ENCODE results near the gene PSMD13.

Gene PSMD13

DNA sequence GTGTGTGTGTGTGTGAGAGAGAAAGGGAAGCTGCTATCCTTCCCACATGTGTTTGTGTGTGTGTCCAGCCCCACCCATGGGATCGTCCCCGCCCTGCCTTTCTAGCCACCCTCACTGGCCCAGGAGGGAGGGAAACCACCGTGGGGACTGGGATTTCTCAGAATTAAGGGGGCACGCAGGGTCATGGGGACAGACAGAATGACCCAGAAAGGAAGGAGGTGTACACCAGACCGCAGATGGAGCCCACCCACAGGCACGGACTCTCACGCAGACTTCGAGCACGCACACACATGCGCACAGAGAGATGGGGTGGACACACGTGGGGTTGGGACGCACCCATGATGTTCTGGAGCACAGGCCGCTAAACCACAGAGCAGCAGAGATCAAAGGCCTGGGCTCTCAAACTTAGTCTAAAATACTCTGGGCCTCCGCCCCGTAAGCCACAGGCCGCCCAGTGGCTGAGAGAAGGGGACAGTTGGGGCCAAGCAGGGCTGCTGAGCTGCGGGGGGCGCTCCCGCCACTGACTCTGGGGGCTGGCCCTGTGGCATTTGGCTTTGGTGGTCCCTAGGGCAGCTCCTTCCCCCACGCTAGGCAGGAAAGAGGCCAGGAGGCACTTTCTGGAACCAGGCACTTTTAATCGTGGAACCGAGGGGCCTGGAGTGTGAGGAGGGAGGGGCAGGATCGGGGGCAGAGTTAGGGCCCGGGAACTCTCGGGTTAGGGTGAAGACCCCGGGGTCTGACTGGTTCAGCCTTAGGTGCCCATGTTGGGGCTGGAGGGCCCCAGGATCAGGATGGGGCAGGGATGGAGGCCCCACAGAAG is 61.0 kb downstream of the PSMD13 start:
- no peak overlapping the region for H3K4me3 ChIP-seq (ENCODE audit: low read depth, low read length)

DNA sequence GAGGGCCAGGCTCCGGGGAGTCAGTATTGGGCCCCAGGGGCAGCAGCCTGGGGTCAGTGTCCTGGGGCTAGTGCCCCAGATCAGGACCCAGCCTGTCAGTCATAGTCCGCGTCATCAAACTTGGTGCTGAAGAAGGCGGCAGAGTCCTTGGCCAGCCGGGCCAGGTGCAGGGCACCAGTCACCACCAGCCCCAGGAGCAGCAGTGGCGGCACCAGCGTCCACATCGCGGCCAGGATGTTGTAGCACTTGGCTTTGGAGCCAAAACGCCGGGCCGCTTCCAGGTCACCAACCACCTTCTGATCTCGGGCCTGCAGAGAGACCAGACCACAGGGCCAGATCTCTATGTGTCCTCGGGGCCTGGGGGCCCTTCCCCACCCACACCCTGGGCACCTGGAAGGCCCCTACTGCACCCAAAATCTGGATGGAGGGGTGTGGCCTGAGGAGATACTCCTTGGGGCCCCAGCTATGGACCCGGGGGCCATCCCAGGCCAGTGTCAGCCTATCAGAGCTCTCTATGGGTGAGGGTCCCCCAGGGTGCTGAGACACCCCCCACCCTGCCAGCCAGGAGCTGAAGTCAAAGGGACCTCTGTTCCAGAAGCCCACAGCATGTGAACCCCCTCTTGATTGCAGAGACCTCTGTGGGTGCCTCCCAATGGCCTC is 61.8 kb downstream of the PSMD13 start:
- H3K4me3 ChIP-seq (ENCODE audit: low read depth, low read length) = no peak overlapping the region

DNA sequence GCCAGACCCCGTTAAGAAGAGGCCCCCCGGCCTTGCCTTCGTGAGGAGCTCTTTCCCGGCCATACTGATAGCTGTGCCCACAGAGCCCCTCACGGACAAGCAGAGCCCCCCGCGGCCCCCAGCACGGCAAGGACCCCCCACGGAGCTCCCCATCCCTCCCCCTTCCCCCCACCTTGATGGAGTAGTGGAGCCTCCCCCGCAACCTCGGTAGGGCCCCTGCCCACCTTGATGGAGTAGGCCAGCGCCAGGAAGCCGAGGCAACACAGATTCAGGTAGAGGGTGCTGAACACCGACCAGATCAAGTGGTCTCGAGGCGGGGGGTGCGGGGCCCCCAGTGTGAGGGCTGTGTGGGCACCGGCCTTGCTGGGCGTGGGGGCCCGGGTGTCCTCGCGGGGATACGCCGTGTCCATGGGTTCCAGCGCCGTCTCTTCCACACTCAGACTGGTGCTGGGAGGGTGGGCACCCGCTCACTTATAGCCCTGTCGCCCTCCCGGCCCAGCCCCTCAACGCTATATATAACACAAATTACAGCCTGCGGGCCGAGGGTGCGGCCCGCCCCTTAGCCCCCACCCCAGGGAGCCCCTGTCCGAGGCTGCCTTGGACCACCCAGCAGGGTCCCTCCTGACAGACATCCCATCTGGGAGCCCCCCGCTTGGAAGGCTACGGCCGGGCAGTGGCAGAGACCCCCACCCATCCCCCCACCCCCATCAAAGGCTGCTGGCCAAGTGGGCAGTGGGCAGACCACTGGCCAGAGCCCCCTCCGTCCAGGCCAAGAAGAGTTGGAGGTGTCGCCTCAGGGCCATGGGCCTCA is 62.5 kb downstream of the PSMD13 start, which contains the start of gene IFITM5:
TSS of gene IFITM5 (minus strand) at position 446 of the 811 bp plus-strand sequence. CDS start at position 410, 36 bp downstream.
- no peak within 1 kb of the TSS for H3K4me3 ChIP-seq (ENCODE audit: low read depth, low read length)

DNA sequence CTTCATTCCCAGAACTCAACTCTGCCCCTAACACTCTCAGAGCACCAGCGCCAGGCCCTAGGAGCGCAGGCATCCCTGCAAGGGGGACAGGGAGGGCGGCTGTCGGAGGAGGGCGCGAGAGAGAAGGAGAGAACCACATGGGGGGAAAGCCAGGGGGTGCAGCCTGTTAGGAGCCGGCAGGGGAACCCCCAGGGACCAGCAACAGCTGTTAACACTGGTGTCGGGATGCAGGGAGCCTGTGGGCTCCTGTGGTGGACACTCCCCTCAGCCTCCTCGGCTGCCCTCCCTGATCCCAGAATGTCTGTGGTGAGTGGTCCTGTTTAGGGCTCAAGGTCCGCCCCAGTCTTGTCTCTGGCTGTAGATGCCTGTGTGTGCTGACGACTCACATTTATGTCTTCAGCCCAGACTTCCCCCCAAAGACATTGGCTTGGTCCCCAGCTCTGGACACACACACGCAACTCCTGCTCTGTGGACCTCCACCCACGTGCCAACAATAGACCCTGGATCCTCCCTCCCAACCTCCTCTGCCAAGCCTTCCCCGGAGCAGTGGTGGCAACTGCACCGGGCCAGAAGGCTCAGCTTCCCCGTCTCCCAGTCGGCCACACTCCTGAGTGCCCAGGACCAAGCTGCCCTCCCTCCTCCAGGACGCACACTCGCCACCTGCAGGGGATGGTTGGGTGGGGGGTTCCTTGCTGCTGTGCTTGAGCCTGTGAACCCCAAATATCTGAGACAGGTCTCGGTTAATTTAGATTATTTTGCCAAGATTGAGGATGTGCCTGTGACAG is 63.4 kb downstream of the PSMD13 start:
- H3K4me3 ChIP-seq (ENCODE audit: low read depth, low read length) = no peak overlapping the region
